ENCODE data around the gene CACNA1C.

The CACNA1C gene

DNA sequence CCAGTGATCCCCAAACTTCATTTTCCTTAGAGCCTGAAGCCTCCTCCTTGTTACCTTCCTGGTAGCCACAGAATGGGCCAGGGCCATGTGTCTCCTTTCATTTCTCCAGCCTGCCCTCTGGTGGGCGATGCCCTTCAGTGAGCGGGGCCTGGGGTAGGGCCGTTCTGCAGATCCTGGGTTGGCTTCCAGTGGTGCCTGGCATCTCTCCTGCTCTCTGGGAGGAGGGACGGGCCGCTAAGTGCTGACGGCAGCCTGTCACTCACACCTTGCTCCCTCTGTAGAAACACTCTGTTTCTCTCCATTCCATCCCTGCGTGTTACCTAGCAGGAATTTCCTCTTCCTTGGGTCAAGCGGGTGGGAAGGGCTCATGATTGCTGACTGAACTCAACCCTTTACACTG is 232.1 kb downstream of the CACNA1C start:
- peak; percentile 51 to 63 for DNase-seq

DNA sequence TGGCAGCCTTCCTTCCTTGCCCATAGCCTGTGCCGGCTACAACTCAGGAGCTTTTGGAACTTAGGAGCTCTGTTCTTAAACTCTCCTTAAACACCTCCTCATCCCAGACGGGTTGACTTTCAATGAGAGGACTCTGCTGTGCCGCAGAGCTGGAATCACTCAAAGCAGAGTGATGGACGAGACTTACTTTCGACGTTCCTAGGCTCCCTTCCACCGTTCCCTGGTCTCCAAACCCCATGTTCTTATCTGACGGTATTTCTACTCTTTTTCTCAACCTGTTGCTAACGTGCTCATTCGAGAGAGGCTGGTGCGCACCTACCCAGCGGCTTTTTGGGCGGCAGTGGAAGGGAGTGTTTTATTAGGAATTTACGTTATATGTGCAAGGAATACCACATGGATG is 232.7 kb downstream of the CACNA1C start:
- DNase-seq: no peak

DNA sequence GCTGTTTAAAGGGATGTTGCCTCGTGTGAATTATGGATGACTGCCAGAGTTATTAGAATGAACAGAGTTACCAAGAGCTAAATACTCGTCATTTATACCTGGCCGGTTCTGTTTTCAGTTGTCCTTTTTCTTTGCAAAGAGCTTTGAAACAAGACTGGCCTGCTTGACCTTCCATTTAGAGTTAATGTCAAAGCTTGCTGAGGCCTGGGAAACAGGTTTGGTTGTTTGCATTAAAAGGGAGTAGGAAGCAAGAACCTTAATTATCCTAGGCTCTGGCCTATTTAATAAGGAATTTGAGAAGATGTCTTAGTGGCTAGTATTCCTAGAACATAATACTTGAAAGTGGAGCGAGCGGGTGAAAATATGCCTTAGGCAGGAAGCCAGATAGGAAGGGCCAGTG is 233.3 kb downstream of the CACNA1C start:
- no peak for DNase-seq

DNA sequence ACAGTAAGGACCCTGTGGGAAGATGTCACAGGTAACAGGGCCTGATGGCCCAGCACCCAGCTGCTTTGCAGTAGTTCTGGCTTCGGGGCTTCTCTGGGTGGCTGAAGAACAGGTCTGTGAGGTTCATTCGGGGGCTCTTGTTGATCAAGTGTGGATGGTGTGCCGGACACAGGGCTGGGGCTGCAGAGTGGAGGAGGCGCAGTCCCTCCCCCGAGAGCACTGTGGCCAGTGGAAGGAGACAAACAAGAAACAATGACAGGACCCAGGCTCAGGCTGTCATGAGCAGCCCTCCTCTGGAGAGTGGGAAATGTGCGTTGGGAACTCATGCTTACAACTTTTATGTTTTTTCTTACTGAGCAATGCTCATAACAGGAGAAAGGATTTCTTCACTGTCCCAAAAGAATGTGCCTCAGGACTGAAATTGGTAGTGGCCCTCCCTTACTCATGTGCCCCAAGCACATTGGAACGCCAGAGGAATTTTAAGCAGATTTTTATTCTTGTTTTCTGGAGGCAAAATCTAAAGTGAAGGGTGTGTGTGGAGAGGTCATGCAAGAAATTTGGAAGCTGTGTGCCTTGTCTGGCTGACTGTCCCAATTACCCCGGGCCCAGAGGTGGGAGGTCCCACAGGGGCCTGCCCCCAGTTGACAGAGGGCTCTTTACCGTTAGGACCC is 233.8 kb downstream of the CACNA1C start:
- no peak for DNase-seq

DNA sequence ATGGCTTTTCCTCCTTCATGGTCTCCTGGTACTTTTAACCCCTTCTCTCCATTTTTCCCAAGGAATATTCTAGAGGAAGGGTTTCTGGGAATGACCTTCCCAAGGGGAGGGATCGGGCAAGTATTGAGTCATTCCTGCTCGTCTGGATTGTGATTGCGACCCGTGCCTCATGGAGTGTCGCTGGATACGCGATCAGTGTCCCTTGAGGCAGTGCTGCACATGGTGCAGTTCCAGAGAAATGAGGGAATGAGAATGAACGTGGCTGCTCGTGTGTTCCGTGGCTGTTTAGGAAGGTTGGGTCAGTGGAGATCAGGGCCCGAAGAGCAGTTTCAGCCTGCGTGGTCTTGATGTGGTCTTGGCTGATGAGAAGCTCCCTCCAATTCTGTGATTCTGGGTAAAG is 234.4 kb downstream of the CACNA1C start:
- DNase-seq: no peak

DNA sequence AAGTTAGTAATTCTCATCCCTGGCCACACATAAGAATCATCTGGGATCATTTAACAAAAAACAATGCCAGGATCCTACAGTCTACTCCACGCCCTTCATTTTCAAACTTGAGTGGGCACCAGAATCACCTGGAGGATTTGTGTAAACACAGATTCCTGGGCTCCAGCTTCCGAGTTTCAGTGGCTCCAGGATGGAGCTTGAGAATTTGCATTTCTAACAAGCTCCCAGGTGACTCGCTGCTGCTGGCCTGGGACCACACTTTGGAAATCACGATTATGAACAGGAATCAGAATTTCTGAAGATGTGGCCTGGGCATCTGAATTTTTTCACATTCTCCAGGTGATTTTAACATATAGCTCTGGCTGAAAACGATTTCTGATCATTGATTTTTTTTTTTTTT is 234.8 kb downstream of the CACNA1C start:
- DNase-seq: no peak

DNA sequence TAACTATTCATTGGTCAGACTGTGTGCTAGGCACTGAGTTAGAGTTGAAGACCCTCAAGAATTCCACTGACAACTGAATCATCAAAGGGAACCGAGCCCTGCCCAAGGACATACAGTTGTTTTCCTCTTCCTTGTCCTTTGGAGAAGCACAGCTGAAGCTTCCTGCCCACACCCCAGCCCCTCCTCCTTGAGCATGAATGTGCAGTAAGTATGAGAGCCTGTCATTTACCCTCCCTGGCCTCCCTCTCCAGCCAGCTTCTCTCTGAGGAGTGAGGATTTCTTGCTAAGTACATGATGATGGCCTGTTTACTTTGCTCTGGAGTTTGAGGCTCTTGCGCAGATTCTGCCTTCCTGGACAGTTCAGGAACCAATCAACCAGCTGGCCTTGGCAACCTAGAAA is 235.2 kb downstream of the CACNA1C start:
- DNase-seq: no peak

DNA sequence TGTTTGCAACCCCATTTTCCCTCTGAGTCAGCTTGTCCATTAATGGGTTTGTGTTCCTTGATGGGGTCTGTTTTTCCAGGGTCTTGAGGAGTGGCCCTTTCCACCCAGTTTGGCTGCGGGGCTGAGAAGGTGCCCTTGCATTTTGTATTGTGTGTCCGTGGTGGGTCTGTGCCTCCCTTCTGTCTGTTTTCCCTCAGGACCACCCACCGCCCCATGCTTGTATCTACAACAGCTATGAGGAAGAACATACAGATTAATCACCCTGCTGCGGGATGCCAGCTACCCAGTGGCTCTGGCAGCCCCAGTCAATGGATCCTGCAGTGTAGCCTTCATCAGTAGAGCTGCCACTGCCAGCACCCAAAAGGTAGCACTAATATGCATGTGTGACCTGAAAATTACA is 235.7 kb downstream of the CACNA1C start:
- DNase-seq: no peak

DNA sequence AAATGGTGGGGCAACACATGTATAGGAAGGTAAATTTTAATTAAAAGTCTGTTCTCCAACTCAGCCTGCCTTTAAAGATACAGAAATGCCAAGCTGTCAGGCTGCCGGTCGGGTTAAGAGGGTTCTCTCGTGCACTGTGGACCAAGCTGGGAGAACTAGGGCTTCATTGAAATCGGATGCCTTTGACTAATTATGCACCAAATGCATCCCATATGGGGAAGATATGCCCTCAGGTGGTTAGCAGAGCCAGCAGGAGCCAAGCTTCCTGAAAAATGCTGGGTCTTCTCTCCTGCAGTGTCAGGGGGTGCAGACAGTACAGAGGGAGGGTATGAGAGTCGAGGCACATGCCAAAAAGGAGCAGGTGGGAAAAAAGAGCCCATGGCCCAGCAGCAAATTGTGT is 236.1 kb downstream of the CACNA1C start:
- peak; percentile 62 to 79 for DNase-seq

DNA sequence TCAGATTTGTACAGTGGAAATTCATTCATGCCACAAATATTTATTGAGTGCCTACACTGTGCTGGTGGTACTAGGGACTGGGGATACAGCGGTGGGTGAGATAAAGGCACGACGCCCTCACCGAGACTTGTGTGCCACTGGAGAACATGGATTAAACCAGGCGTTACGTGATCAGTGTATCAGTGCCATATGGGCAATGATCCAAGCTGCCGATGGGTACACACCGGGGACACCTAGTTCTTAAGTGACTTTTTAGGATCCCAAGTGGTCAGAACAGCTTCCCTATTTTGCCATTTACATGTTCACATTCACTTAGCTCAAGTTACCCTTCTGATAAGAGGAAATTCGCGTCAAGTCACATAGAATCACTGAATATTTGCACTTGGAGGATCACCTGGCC is 236.7 kb downstream of the CACNA1C start:
- DNase-seq: peak; percentile 16 to 59

DNA sequence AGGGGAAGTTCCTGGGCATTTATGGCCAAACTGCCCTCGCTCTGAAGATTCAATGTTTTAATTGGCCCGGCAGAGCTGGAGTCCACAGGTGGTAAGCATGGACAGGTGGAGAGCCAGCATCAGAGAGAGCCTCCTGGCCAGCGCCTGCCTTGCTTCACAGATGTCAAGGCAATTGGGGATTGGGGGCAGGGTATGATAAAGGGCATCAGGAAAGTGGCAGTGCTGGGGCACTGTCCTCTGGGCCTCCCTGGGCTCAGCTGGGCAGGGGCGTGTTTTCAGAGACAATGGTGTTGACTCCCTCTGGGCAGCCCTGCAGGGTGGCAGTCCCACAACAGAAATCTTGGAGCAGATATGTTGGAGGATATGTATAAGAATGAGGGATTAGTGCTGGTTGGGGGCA is 237.3 kb downstream of the CACNA1C start:
- no peak for DNase-seq

DNA sequence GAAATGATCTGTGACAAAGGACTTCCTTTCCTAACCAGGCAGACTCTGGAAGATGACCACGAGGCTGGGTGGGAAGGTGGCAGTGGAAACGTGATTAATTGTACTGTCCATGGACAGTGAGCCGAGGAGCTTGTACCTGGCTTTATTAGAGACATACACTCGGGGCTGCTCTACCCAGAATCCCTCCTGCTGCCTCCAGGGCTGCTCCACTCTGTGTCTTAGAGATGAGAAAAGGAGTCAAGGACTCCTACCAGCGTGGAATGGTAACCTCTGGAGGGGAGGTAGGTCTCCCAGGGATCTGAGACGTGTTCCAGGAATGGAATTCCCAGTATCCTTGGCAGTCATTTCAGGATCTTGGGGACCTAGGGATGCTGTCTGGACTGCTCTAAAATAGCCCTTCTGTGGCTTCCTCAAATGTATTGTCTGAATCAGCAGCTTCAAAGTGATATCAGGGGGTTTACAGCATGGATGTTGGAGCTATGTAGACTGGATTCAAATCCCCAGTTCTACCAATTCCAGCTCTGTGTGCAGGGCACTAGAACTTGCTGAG is 237.8 kb downstream of the CACNA1C start:
- DNase-seq: no peak

DNA sequence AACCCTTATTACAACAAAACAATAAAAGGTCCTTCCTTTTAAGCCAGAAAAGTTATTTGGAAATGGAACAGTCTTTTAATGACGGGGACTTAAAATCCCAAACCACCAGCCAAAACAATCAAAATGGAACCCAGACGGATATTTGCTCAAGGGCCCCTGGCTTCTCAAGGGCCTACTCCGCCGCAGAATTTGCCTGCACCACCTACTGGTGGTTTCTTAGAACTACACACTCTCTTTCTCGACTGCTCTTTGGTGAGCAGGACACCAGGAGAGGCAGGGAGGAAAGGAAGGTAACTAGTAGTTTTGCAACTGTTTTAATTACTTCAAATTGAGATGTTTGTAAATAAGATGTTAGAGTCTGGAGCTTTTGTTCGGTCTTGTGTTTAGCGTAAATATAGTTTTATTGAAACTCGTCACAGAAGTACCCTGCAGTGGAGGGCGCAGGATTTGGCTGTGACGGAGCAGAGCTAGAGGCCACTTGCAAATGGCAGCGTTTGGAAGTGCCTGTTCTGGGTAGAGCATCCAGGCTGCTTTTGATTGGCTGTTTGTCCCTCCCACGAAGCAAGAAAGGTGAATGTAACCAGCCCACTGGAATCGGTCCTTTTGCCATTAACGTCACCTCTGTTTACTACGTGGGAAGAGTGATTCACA is 238.5 kb downstream of the CACNA1C start:
- peak; percentile 5 to 52 for DNase-seq

DNA sequence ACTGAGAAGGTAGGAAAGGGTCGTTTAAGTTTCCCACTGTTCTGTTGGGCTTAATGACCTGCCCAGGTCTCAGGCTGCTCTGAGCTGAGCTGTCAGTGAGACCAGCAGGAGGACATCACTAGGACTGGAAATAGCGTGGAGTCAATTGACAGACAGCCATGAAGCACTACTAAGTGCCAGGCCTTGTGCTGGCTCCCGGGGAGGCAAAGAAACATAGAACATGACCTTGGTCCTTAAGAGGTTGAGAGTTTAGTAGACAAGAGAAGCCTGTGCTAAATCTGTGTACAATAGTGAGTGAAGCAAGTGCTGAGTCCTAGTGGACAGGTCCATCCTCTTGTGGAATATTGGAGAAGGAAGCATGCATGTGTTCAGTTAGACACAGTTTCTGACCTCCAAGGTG is 239.2 kb downstream of the CACNA1C start:
- no peak for DNase-seq

DNA sequence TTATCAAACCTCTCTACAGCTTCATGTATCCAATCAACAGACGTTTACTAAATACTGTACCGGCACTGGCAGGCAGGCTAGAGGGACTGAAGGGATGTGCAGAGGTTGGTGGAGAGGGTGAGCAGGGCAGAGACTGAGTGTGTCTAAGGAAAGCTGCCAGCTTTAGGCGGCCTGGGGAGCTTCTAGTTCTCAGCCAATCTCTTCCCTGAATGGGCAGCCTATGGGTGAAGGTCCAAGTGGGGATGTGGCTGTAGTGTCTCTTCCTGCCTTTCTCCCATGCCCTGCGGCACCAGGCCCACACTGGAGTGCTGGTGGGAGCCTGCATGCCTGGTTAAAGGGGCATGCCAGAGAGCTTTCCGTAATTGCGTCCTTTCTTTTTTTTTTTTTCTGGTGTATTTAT is 239.8 kb downstream of the CACNA1C start:
- DNase-seq: no peak

DNA sequence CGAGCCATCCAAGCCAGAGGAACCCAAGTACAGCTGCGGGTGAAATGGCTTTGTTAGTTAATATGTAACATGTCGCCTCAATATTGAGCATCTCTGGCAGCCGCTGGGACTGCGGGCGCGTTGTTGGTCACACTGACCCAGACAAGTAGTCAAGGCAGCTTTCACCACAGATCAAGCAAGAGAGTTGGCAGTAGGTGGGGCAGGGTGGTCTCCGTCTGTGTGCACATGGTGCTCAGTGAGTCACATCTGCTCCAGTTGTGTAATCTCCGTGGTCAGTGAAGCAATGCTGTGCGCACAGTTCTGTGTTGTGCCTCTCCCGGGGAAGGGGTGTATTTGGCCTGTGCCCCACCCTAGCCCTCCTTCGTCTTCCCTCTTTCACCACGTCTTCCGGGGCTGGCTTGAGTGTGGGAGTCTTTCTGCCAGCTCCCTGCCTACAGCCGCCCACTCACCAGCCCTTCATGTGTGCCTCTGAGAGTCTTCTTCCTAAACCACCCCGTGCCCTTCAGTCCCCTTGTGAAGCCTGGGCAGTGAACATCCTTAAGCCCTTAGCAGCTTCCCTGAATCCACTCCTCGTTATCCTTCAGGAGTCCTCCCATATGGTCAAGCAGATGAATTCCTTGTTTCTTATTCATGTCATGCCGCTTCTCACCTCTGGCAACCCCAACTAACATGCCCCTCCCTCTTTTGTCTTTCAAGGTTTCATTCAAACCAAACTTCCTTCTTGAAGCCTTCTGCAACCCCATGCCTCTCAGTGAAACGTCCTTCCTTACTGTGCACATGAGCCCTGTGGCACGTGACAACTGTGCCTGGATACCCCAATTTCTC is 242.1 kb downstream of the CACNA1C start:
- no peak for DNase-seq

DNA sequence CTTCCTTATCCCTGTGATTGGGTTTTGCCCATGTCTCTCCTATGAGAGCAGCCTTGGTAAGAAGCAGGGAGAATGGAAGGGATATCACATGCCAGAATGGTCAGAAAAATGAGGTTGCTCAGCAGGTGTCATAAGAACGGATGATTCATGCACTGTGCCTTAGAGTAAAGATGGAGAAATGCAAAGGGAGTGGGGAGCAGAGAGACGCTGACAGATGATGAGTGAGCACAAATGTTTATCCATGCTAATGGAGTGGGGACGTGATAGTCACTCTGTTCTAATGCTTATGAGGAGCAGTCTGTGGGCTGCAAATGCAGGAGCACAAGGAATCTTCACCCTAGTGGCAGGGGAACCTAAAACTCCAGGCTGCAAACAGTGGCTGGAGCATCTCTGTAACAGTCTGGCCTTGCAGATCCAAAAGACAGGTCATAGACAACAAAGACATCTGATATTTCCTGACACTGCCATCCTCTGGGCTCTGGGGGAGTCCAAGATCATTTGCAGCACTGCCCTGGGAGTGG is 243.2 kb downstream of the CACNA1C start:
- DNase-seq: peak in 1 of 2 experiments; percentile 13

DNA sequence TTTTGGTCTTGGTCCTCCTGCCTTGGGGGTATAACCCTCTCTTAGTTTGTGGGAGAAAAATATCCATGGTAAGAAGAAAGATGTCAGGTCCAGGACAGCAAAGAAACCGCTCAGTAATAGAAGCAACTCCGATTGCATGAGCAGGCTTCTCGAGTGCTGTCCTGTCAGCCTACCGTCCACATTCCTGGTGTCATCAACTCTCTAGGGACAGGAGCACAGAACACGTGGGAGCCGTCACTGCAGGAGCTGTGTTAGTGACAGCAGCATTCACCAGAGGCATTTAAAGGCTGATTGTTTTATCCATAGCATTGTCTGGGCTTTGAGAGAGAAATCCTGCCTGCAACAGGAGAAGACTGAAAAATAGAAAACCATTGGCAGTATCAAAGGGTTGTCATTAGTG is 244.2 kb downstream of the CACNA1C start:
- no peak for DNase-seq

DNA sequence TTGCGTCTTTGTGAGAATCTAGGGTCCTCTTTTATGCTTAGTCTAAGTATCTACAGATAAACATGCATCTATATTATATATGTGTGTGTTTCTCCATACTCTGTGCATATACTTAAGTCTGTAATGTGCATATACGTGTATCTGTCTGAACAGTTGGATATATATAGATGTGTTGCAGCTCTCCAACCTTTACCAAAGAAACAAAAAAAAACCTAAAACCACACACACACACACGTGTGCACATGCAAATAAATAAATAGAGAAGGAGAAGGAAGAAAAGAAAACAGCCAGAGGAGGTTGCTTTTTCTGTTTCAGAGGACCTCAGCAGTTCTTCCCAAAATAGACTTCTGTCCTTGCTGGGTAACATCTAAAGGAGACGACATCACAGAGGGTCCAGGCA is 244.9 kb downstream of the CACNA1C start:
- no peak for DNase-seq

DNA sequence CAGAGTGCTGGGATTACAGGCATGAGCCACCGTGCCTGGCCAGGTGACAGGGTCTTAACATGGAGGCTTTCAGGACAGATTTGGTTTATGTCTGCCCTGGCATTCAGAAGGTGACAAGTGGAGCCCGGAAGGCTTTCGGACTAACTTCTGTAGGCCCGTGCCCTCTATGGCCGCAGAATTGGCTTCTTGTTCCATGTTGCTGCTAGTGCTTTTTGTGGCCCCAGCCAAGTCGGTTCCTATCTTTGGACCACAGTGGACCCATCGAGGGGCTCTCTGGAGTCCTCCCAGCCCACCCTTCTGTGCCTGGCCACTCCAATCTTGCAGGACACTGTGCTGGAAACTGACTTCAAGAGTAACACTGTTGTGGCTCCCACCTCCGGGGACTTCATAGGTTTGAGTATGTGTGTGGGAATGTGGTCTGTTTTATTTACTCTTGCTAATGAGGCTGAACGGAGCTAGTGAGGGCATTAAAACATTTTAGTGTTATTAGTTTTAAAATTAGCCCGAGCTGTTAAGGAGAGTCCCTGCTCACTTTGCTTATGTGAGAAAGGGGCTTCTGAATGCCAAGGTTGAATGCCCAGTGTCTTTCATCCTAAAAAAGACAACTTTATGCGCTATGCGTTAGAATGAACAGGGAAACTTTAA is 245.9 kb downstream of the CACNA1C start:
- no peak for DNase-seq

DNA sequence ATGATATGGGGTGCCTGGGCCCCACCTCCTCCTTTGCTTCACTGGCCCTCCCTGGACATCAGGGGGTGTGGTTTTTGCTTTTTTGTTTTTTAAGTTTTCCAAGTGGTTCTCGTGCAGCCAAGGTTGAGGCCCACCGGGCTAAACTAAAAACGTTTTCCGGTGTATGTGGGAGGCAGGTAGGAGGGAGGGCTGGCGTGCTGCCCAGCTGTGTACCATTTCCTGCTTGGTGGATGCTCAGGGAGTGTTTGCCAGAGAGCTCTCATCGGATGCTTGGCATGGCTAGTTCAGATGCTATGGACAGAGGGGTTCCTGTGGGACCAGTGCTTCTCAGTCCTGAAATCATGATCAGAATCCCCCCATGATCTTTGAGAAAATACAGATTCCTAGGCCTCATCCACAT is 246.4 kb downstream of the CACNA1C start:
- no peak for DNase-seq

DNA sequence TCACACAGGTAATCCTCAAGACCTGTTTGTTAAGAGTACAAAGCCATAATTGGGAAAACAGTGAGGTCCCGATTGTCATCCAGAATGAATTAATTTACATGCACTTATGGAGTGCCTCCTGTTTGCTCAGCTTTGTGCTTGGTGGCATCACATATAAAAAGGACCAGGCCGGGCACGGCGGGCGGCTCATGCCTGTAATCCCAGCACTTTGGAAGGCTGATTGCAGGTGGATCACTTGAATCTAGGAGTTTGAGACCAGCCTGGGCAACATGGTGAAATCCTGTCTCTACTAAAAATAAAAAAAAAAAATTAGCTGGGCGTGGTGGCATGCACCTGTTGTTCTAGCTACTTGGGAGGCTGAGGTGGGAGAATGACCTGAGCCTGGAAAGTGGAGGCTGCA is 247.4 kb downstream of the CACNA1C start:
- no peak for DNase-seq

DNA sequence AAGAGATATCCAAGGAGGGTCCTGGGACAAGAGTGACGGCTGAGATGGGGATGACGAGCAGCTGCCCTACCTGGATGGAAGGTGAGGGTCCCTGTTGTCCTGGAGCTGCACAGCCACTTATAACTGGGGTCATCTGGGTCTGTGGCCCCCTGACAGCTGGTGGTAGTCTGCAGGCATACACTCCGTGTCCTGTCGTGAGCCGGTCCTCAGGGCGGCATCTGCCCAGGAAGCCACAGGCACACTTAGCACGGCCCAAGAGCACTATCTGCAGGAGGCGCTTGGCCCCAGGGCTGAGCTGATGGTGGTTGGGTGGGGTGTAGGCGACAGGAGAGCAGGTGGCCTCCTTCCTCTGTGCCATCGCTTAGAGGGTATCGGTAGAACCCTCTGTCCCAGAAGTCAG is 248.1 kb downstream of the CACNA1C start:
- no peak for DNase-seq

All from NCI-H524 (cell line).